ENCODE data around the gene ROR1.

The ROR1 gene

GRCh38 chr1:64110924-64111777, 337.3 kb downstream of the ROR1 start:
- TF ChIP-seq CTCF (IDR thresholded peaks at IDR 0.05; ENCODE audit: insufficient read depth, low read depth, low read length, missing control alignments), result no peak
- no peak overlapping the region for H3K4me3 ChIP-seq (ENCODE audit: low read length)

GRCh38 chr1:64111787-64112186, 338.0 kb downstream of the ROR1 start:
- H3K4me3 ChIP-seq (ENCODE audit: low read length), result no peak overlapping the region
- peak; percentile 71 for DNase-seq (ENCODE audit: low read depth)
- TF ChIP-seq CTCF (IDR thresholded peaks at IDR 0.05; ENCODE audit: insufficient read depth, low read depth, low read length, missing control alignments), result no peak

More at GRCh38 chr1:64110924-64111777, 337.3 kb downstream of the ROR1 start:
- DNase-seq (ENCODE audit: low read depth), result no peak

GRCh38 chr1:64112281-64112680, 338.5 kb downstream of the ROR1 start:
- no peak overlapping the region for H3K4me3 ChIP-seq (ENCODE audit: low read length)
- no peak for TF ChIP-seq CTCF (IDR thresholded peaks at IDR 0.05; ENCODE audit: insufficient read depth, low read depth, low read length, missing control alignments)
- DNase-seq (ENCODE audit: low read depth), result peak; percentile 92

GRCh38 chr1:64114012-64114525, 340.3 kb downstream of the ROR1 start:
- DNase-seq (ENCODE audit: low read depth), result peak; percentile 56
- no peak for TF ChIP-seq CTCF (IDR thresholded peaks at IDR 0.05; ENCODE audit: insufficient read depth, low read depth, low read length, missing control alignments)
- H3K4me3 ChIP-seq (ENCODE audit: low read length), result no peak overlapping the region

GRCh38 chr1:64116537-64116936, 342.7 kb downstream of the ROR1 start:
- TF ChIP-seq CTCF (IDR thresholded peaks at IDR 0.05; ENCODE audit: insufficient read depth, low read depth, low read length, missing control alignments), result no peak
- no peak overlapping the region for H3K4me3 ChIP-seq (ENCODE audit: low read length)
- no peak for DNase-seq (ENCODE audit: low read depth)

- TF ChIP-seq CTCF (IDR thresholded peaks at IDR 0.05; ENCODE audit: insufficient read depth, low read depth, low read length, missing control alignments), result no peak
- DNase-seq (ENCODE audit: low read depth), result no peak
- H3K4me3 ChIP-seq (ENCODE audit: low read length), result no peak overlapping the region
These were observed 343.7 kb downstream of the ROR1 start for GRCh38 chr1:64117492-64117891.

All from epithelial cell of esophagus (primary cell).